ENCODE results near the gene L1CAM.

GRCh38 chrX:153932220-153932915 is 46.4 kb upstream of the L1CAM start:
- TF ChIP-seq CTCF (IDR thresholded peaks at IDR 0.05; ENCODE audit: low read depth, low read length, missing input control) (no peak), TAF1 (conservative IDR thresholded peaks at IDR 0.05) (no peak), GABPA (IDR thresholded peaks at IDR 0.05 in 1 of 2, conservative IDR thresholded peaks at IDR 0.05 in 1 of 2) (no peak)
